Measurements from ENCODE around the gene SSBP4. TPM values are rescaled to one million over a fixed set of nuclear protein-coding genes. Genes with fewer than 3 reads are reported as not detected.

SSBP4 gene
- total and polyA plus RNA-seq, 9 of the 15 experiments (the other 6 are each of a cell fraction or from before 2014, with no cell fraction given), result 1.1 to 189 (median 39.0) TPM

DNA sequence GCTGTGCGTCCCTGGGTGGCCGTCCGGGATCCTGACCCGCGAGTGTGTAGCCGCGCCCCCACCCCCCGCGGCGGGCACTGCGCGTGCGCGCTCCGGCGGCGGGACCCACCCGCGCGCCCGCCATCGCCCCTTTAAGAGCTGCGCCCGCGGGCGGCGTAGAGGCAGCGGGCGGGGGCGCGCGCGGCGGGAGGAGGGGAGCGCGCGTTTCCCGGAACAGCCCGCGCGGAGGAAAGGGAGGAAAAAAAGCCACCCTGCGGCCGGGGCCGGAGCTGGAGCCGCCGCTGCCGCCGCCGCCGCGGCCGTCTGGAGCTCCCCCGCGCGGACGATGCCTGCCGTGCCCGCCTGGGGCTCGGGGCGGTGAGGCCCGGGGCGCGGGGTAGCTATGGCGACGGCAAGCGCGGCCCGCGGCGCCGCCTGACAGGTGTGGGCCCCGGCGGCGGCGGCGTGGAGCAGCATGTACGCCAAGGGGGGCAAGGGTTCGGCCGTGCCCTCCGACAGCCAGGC lies at the start of gene SSBP4 (continued):
- TF ChIP-seq PRMT5 (CRISPR knock-in tag; IDR thresholded peaks at IDR 0.05) (no peak), PHF8 (IDR thresholded peaks at IDR 0.05; ENCODE audit: borderline replicate concordance, low read length) (peak; percentile 47; the same call in 1 of the 2 replicates), RBFOX2 (IDR thresholded peaks at IDR 0.05; ENCODE audit: low read depth, low read length) (peak; percentile 65), EP300 (IDR thresholded peaks at IDR 0.05; ENCODE audit: low read length) (peak; percentile 63), ATF1 (CRISPR knock-in tag; IDR thresholded peaks at IDR 0.05) (no peak), ATF1 (tag; IDR thresholded peaks at IDR 0.05) (peak; percentile 35), ZNF224 (CRISPR knock-in tag; IDR thresholded peaks at IDR 0.05) (peak; percentile 12; the same call in 1 of the 2 replicates), FOXJ2 (tag; IDR thresholded peaks at IDR 0.05) (peak; percentile 78), TEAD1 (CRISPR knock-in tag; IDR thresholded peaks at IDR 0.05) (peak in 1 of 2 experiments; percentile 66; a peak in 1 of 4 replicates), FOXP1 (CRISPR knock-in tag; IDR thresholded peaks at IDR 0.05) (peak; percentile 86), NR2C2 (CRISPR knock-in tag; IDR thresholded peaks at IDR 0.05) (no peak), NR2C2 (tag; IDR thresholded peaks at IDR 0.05) (peak; percentile 72), THRA (IDR thresholded peaks at IDR 0.05) (no peak), ELF1 (tag; IDR thresholded peaks at IDR 0.05) (peak; percentile 89), GTF2E2 (tag; IDR thresholded peaks at IDR 0.05) (peak; percentile 23; the same call in 1 of the 2 replicates), TCFL5 (CRISPR knock-in tag; conservative IDR thresholded peaks at IDR 0.05) (no peak), RBBP5 (IDR thresholded peaks at IDR 0.05; ENCODE audit: borderline replicate concordance, insufficient read depth, low read length, poor library complexity, severe bottlenecking) (peak; percentile 28), MEIS2 (IDR thresholded peaks at IDR 0.05; ENCODE audit: partially characterized antibody) (peak; percentile 63), NRF1 (conservative IDR thresholded peaks at IDR 0.05 in 1 of 2, IDR thresholded peaks at IDR 0.05 in 1 of 2) (peak in 1 of 2 experiments; percentile 92; a peak in 3 of 4 replicates), SMARCB1 (IDR thresholded peaks at IDR 0.05; ENCODE audit: insufficient read length, low read depth) (no peak)
- TF ChIP-seq, protein P1, sequence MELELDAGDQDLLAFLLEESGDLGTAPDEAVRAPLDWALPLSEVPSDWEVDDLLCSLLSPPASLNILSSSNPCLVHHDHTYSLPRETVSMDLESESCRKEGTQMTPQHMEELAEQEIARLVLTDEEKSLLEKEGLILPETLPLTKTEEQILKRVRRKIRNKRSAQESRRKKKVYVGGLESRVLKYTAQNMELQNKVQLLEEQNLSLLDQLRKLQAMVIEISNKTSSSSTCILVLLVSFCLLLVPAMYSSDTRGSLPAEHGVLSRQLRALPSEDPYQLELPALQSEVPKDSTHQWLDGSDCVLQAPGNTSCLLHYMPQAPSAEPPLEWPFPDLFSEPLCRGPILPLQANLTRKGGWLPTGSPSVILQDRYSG (tag; conservative IDR thresholded peaks at IDR 0.05; ENCODE audit: low read depth), result no peak
- TF ChIP-seq, protein P2, sequence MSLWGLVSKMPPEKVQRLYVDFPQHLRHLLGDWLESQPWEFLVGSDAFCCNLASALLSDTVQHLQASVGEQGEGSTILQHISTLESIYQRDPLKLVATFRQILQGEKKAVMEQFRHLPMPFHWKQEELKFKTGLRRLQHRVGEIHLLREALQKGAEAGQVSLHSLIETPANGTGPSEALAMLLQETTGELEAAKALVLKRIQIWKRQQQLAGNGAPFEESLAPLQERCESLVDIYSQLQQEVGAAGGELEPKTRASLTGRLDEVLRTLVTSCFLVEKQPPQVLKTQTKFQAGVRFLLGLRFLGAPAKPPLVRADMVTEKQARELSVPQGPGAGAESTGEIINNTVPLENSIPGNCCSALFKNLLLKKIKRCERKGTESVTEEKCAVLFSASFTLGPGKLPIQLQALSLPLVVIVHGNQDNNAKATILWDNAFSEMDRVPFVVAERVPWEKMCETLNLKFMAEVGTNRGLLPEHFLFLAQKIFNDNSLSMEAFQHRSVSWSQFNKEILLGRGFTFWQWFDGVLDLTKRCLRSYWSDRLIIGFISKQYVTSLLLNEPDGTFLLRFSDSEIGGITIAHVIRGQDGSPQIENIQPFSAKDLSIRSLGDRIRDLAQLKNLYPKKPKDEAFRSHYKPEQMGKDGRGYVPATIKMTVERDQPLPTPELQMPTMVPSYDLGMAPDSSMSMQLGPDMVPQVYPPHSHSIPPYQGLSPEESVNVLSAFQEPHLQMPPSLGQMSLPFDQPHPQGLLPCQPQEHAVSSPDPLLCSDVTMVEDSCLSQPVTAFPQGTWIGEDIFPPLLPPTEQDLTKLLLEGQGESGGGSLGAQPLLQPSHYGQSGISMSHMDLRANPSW (CRISPR knock-in tag; IDR thresholded peaks at IDR 0.05), result 0 out of 2 replicates have a peak, but pooled peaks have one; percentile 26
- TF ChIP-seq, protein P3, sequence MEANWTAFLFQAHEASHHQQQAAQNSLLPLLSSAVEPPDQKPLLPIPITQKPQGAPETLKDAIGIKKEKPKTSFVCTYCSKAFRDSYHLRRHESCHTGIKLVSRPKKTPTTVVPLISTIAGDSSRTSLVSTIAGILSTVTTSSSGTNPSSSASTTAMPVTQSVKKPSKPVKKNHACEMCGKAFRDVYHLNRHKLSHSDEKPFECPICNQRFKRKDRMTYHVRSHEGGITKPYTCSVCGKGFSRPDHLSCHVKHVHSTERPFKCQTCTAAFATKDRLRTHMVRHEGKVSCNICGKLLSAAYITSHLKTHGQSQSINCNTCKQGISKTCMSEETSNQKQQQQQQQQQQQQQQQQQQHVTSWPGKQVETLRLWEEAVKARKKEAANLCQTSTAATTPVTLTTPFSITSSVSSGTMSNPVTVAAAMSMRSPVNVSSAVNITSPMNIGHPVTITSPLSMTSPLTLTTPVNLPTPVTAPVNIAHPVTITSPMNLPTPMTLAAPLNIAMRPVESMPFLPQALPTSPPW (CRISPR knock-in tag; IDR thresholded peaks at IDR 0.05), result peak; percentile 95

Data from K562 (cell line).